ENCODE data around the gene CFAP141. TPM values are rescaled to one million over a fixed set of nuclear protein-coding genes. Genes with fewer than 3 reads are reported as not detected.

The CFAP141 gene
- total and polyA plus RNA-seq, 4 donors, result 3.2 to 8.4 (median 4.6) TPM

DNA sequence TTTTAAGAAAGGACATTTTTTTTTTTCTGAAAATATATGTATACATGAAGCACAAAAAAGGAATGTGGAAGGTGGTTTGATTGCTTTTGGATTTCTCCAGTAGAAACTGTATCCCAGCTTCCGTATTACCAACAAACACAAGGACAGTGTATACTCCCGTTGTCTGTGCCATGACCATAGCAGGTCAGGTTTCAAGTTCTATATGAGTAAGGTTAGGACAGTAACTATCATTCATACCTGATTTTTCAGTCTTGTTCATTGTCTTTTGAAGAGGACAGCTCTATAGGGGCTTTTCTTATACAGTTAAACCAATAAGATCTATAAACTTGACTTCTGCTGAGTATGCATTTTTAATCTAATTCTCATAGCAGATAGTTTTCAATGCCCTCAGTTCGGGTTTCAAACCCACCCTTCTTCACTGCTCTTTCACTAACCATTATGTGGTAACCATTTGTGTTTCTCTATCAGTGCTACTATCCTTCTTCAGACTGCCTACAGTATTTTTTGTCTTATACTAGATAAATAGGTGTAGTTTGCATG lies 34.2 kb upstream of the CFAP141 start:
- DNase-seq (no peak), ATAC-seq (ENCODE audit: insufficient read depth, low FRiP score) (no peak)
- Histone ChIP-seq H3K4me3 (no peak overlapping the region), H3K9ac (ENCODE audit: insufficient read depth in 1 of 2, low read length in 2 of 2) (no peak overlapping the region), H3K9me3 (ENCODE audit: control insufficient read depth in 4 of 4, insufficient read depth in 3 of 4, low read length in 3 of 4) (no peaks in the 10 kb centered on the region), H3K36me3 (ENCODE audit: control insufficient read depth in 4 of 4, insufficient read depth in 4 of 4, low read length in 4 of 4) (peaks cover 36 to 72% (median 49%) of the 10 kb centered on the region in 4 donors), H3K4me1 (ENCODE audit: control insufficient read depth in 5 of 5, insufficient read depth in 5 of 5, low read length in 5 of 5) (no peaks in the 10 kb centered on the region), H3K27ac (ENCODE audit: low read depth in 1 of 2, low read length in 1 of 2) (no peak overlapping the region), H3K27me3 (ENCODE audit: control insufficient read depth in 3 of 3, insufficient read depth in 3 of 3, low read length in 2 of 3) (no peaks in the 10 kb centered on the region)
- WGBS, 2 donors, result 93 to 96% methylated on average over 3 of the region's 3 CpGs
- no peak for TF ChIP-seq CTCF (IDR thresholded peaks at IDR 0.05; ENCODE audit: control extremely low read depth, extremely low read depth)

DNA sequence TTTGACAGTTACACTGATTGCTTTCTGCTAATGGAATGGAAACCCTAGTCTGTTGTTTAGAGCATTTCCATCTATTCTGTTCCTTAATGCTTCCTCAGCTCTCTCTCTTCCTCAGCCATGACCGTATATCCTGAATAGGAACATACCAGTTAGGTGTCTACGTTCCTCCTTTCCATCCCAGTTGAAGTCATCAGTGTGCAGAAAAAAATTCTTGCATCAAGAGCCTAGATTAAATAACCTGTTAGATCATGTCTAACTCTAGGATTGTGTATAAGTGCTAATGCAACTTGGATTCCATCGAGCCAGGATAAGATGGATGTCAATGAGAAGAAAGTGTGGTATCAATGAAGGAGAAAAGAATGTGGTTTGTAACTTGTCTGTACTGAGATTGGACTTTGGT lies 33.4 kb upstream of the CFAP141 start:
- no peak overlapping the region for H3K9ac ChIP-seq (ENCODE audit: insufficient read depth in 1 of 2, low read length in 2 of 2)
- no peak for TF ChIP-seq CTCF (IDR thresholded peaks at IDR 0.05; ENCODE audit: control extremely low read depth, extremely low read depth)
- DNase-seq, result no peak
- ATAC-seq (ENCODE audit: insufficient read depth, low FRiP score), result no peak
- no peaks in the 10 kb centered on the region for H3K27me3 ChIP-seq (ENCODE audit: control insufficient read depth in 3 of 3, insufficient read depth in 3 of 3, low read length in 2 of 3)
- peaks cover 36 to 69% (median 49%) of the 10 kb centered on the region in 4 donors for H3K36me3 ChIP-seq (ENCODE audit: control insufficient read depth in 4 of 4, insufficient read depth in 4 of 4, low read length in 4 of 4)
- no peaks in the 10 kb centered on the region for H3K4me1 ChIP-seq (ENCODE audit: control insufficient read depth in 5 of 5, insufficient read depth in 5 of 5, low read length in 5 of 5)
- WGBS, 2 donors, result 87 to 90% methylated on average over 3 of the region's 3 CpGs
- H3K27ac ChIP-seq (ENCODE audit: low read depth in 1 of 2, low read length in 1 of 2), result no peak overlapping the region
- no peak overlapping the region for H3K4me3 ChIP-seq
- no peaks in the 10 kb centered on the region for H3K9me3 ChIP-seq (ENCODE audit: control insufficient read depth in 4 of 4, insufficient read depth in 3 of 4, low read length in 3 of 4)

- Histone ChIP-seq H3K9ac (ENCODE audit: insufficient read depth in 1 of 2, low read length in 2 of 2) (no peak overlapping the region), H3K4me3 (no peak overlapping the region), H3K36me3 (ENCODE audit: control insufficient read depth in 4 of 4, insufficient read depth in 4 of 4, low read length in 4 of 4) (peaks cover 32 to 61% (median 42%) of the 10 kb centered on the region in 4 donors), H3K27me3 (ENCODE audit: control insufficient read depth in 3 of 3, insufficient read depth in 3 of 3, low read length in 2 of 3) (no peaks in the 10 kb centered on the region), H3K9me3 (ENCODE audit: control insufficient read depth in 4 of 4, insufficient read depth in 3 of 4, low read length in 3 of 4) (no peaks in the 10 kb centered on the region), H3K4me1 (ENCODE audit: control insufficient read depth in 5 of 5, insufficient read depth in 5 of 5, low read length in 5 of 5) (no peaks in the 10 kb centered on the region), H3K27ac (ENCODE audit: low read depth in 1 of 2, low read length in 1 of 2) (no peak overlapping the region)
- WGBS, 2 donors, result 91% methylated on average over 6 of the region's 6 CpGs
- no peak for ATAC-seq (ENCODE audit: insufficient read depth, low FRiP score)
- TF ChIP-seq CTCF (IDR thresholded peaks at IDR 0.05; ENCODE audit: control extremely low read depth, extremely low read depth), result no peak
- no peak for DNase-seq
Observed at GRCh38 chr1:154237880-154238506, 31.9 kb upstream of the CFAP141 start.

All from lung (tissue), 12 donors.